DMS79 treated with DMSO at 0.1 percent for 48 hours (cell line): ENCODE data around the gene GALNT10.

Source experiments
- DNase-seq: peaks from one replicate; lab custom pipeline; 2025; lab: John Stamatoyannopoulos, UW

GALNT10 gene

GRCh38 chr5:154202379-154203260, 12.1 kb downstream of the GALNT10 start:
- no peak for DNase-seq

GRCh38 chr5:154203798-154204578, 13.5 kb downstream of the GALNT10 start:
- no peak for DNase-seq

DNA sequence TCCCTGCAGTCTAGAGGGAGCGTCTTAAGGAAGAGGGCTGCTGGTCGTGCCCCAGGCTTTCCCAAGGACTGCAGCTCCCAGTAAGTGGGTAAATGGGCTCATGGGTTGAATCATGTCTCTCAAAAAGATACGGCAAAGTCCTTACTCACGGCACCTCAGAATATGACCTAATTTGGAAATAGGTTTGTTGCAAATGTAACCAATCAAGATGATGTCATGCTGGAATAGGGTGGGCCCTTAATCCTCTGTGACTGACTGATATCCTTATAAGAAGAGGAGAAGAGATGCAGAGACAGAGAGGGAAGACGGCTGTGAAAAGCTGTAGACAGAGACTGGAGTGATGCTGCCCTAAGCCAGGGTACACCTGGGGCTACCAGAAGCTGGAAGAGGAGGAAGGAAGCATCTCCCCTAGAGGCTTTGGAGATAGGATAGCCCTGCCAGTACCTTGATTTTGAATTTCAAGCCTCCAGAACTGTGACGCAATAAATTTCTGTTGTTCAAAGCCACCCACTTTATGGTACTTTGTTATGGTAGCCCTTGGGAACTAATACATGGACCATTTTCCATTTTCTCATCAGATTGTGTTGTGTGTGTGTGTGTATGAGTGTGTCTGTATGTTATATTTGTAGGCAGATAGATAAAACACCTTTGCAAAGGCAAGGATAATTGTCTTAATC, 15.0 kb downstream of the GALNT10 start:
- DNase-seq, result no peak

DNA sequence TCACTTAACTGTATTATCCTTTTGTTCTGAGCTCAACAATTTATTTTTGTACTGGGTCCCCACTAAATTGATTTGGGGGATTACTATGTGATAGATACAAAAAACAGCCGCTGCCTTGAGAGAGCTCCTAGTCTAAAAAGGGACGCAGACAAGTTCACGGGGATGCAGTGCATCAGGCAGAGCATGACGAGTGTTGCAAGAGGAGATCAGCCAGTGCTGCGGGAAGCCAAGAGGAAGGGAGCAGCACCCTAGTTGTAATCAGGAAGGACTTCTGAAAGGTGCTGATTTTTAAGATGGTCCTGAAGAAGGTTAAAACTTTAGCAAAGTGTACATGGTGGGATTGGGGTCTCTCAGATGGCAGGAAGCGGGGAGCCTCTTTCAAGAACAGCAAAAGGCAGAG, 15.8 kb downstream of the GALNT10 start:
- DNase-seq, result no peak

GRCh38 chr5:154207204-154207603, 16.7 kb downstream of the GALNT10 start:
- DNase-seq, result no peak

DNA sequence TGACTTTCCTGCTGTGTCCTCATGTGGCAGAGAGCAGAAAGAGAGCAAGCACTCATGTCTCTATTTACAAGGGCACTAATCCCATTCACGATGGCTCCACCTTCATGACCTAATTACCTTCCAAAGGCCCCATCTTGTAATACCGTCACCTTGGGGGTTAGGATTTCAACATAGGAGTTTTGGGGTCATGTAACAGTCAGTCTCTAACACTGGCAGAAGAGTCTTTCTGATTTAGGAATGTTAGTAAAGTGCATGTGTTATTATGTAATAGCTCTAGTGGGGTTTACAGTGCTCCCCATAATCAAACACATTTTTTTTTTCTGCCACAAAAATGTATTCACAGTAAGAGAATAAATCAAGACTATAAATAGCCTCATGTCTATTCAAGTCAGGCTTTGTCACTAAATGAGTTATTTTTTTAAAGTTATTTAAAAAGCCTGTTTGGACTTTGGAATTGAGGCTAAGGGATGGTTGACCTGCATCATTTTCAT, 19.1 kb downstream of the GALNT10 start:
- no peak for DNase-seq

GRCh38 chr5:154210163-154210562, 19.6 kb downstream of the GALNT10 start:
- no peak for DNase-seq

GRCh38 chr5:154211641-154212390, 21.3 kb downstream of the GALNT10 start:
- no peak for DNase-seq

DNA sequence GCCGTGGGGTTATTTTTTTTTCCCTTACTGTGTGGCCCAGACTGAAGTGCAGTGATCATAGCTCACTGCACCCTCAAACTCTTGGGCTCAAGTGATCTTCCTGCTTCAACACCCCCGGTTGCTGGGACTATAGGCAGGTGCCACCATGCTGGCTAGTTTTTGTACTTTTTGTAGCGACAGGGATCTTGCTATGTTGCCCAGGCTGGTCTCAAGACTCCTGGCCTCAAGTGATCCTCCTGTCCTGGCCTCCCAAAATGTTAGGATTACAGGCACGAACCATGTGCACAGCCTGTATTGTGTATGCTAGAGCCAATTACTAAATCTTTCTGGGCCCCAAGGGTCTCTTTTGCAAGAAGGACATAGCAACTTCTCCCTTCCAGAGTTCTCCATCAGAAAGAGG, 23.1 kb downstream of the GALNT10 start:
- no peak for DNase-seq

- DNase-seq, result no peak
Observed at GRCh38 chr5:154214371-154215106, 24.0 kb downstream of the GALNT10 start.

DNA sequence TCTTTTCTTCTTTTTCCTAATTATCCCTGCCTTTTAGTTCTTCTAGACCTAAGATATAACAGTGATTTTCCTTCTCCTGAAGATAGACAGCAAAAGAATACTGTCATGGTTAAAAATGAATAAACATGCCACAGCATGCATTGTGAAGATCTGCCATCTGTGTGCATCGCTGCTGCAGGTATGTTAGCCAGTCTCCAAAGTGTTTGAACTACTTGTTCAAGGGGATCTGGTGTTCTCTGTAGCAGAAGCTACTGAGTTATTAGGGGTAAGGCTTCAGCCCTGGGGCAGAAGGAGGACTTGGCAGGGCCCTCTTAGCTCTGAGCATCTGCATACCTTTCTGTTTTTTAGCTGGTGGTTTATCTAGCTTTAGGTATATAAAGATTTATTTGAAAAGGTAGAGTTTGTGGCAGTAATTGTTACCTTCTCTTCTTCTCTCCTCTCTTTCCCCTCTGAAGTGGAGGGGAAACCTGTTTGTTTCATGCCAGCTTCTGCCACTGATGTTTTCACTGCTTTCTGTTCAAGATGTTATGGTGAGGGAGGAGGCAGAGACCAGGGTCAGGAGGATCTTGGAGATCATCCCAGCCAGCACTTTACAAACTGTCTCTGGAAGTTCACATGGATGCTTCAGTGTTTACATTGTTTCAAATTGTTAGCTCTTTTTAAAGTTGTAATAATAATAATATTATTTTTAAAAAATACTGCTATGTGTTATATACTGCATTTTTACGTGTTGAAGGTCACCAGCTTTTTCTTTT, 25.2 kb downstream of the GALNT10 start:
- DNase-seq, result no peak

DNA sequence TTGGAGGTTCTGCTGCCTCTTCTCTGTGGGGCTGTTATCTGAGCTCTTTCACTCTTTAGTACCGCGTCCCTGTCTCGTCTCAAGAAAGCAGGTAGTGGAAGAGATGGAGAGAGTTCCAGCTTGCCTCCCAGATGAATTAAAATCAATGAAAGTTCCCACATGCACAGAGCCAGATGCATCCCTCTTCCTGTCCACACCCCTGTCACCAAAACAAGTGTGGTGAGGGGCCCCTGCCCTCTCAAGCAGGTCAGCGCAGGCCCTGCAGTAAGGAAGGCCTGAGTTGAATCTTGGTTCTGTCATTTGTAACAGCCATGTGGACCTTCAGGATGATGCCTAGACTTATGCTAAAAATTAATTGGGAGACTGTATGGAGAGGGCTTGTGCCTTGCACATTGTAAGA, 26.9 kb downstream of the GALNT10 start:
- DNase-seq, result no peak

GRCh38 chr5:154218786-154219185, 28.3 kb downstream of the GALNT10 start:
- DNase-seq, result no peak

GRCh38 chr5:154220625-154221024, 30.1 kb downstream of the GALNT10 start:
- DNase-seq, result no peak

- DNase-seq, result no peak
Observed at GRCh38 chr5:154221371-154221896, 30.9 kb downstream of the GALNT10 start.

GRCh38 chr5:154222414-154222813, 31.9 kb downstream of the GALNT10 start:
- no peak for DNase-seq

DNA sequence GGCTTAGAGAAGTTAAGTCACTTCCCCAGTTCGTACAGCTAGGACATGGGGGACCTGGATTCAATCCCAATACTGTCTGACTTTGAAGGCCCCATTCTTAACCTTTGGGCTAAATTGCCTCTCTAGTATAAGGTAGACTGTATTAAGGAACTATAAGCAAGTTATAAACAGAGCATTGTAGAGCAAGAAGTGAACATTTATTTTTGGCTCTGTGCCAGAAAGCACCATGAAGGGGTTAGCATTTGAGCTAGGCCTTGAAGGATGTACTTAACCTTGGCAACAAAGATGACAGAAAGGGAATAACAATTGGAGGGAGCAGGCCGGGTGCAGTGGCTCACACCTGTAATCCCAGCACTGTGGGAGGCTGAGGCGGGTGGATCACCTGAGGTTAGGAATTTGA, 32.8 kb downstream of the GALNT10 start:
- DNase-seq, result no peak

DNA sequence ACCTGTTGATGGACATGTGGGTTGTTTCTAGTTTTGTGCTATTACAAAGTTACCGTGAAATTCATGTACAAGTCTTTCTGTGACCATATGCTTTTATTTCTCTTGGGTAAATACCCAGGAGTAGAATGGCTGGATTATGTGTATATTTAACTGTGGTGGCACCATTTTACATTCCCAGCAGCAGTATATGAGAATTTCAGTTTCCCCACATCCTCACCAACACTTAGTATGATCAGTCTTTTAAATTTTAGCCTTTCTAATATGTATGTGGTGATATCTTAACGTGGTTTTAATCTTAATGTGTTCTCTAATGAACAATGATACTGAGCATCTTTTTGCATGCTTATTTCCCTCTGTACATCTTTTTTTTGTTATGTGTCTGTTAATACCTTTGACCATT, 36.6 kb downstream of the GALNT10 start:
- no peak for DNase-seq

DNA sequence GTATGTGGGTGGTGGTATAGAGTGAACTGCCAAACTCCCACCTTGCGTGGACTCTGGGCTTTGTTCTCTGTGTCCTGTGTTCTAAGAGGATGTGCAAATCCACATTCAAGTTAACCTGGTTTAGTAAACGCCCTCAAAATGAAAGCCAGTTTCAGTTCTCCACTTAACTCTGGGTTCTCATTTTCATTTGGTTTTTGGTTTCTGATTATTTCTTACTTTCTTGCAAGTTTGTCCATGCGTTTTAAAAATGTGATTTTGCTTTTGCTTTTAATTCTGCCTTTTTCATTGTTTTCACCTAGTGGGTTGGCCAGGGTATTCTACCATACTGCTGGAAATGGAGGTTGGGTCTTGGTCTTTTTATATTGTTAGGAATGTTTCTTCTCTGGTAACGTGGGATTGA, 38.2 kb downstream of the GALNT10 start:
- no peak for DNase-seq

DNA sequence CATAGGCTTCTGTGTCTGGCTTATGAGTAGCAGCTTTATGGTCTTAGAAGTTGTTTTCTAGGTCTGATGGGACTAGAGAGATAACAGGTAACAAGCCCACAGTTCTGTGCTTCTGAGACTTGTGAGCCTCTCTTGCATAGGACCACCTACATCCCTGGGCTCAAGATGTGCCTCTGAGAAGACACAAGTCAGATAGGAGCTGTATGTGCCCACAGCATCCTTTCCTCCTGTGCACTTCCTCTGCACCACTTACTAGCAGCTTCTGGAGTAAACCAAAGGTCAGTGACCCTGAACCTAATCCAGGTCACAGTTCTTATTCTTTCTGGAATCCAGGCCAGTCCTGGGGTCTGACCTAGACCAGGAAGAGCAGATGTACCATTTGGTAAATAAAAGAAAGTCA, 40.0 kb downstream of the GALNT10 start:
- no peak for DNase-seq
